GM19351 (cell line): Measurements from ENCODE around the gene SIM2.

Experiments used
- ATAC-seq: cut with Tn5 transposase; IDR thresholded peaks from one replicate; pipeline ENCODE4 v1.9.1; 2021; ENCODE audit warnings: mild to moderate bottlenecking, moderate library complexity; ENCODE audit not compliant: unreplicated experiment

Gene SIM2

GRCh38 chr21:36700295-36700970 is 1.5 kb downstream of the SIM2 start:
- no peak for ATAC-seq

- no peak for ATAC-seq
Measured at GRCh38 chr21:36700971-36701755, 2.2 kb downstream of the SIM2 start.

GRCh38 chr21:36701756-36702621 is 3.1 kb downstream of the SIM2 start:
- ATAC-seq: no peak

GRCh38 chr21:36702622-36702968 is 3.7 kb downstream of the SIM2 start:
- ATAC-seq: no peak

GRCh38 chr21:36703123-36703522 is 4.2 kb downstream of the SIM2 start:
- no peak for ATAC-seq

GRCh38 chr21:36703626-36704280 is 4.8 kb downstream of the SIM2 start:
- ATAC-seq: no peak

- no peak for ATAC-seq
Measured at GRCh38 chr21:36704281-36704957, 5.5 kb downstream of the SIM2 start.

GRCh38 chr21:36704958-36705678 is 6.2 kb downstream of the SIM2 start:
- ATAC-seq: no peak

GRCh38 chr21:36705679-36706481 is 7.0 kb downstream of the SIM2 start:
- ATAC-seq: no peak

- ATAC-seq: no peak
Measured at GRCh38 chr21:36706482-36706852, 7.6 kb downstream of the SIM2 start.

- no peak for ATAC-seq
Measured at GRCh38 chr21:36706951-36707762, 8.2 kb downstream of the SIM2 start.

GRCh38 chr21:36707763-36708285 is 8.9 kb downstream of the SIM2 start:
- no peak for ATAC-seq

GRCh38 chr21:36708286-36709029 is 9.5 kb downstream of the SIM2 start:
- no peak for ATAC-seq

GRCh38 chr21:36709030-36709867 is 10.3 kb downstream of the SIM2 start:
- ATAC-seq: no peak

- ATAC-seq: no peak
Measured at GRCh38 chr21:36709868-36710728, 11.2 kb downstream of the SIM2 start.

- ATAC-seq: no peak
Measured at GRCh38 chr21:36710729-36711048, 11.8 kb downstream of the SIM2 start.
